GM12873 (cell line): ENCODE results near the gene DBH.

Source experiments
- CTCF ChIP-seq: IDR thresholded peaks from 2 replicates; pipeline ENCODE4 v1.5.1; 2012; ENCODE audit warnings: low read depth, mild to moderate bottlenecking, moderate library complexity, low read length, control low read depth; ENCODE audit not compliant: insufficient read depth; ENCODE audit errors: missing control alignments

DBH gene

GRCh38 chr9:133665535-133665934 lies 29.4 kb downstream of the DBH start:
- TF ChIP-seq CTCF: no peak

GRCh38 chr9:133666387-133666786 lies 30.2 kb downstream of the DBH start:
- TF ChIP-seq CTCF: no peak

GRCh38 chr9:133666845-133667244 lies 30.7 kb downstream of the DBH start:
- no peak for TF ChIP-seq CTCF

- TF ChIP-seq CTCF: no peak
These were observed 31.7 kb downstream of the DBH start for GRCh38 chr9:133667759-133668450.

- TF ChIP-seq CTCF: no peak
These were observed 33.1 kb downstream of the DBH start for GRCh38 chr9:133669182-133669801.

- TF ChIP-seq CTCF: no peak
These were observed 34.3 kb downstream of the DBH start for GRCh38 chr9:133670466-133670865.

GRCh38 chr9:133671371-133671770 lies 35.2 kb downstream of the DBH start:
- no peak for TF ChIP-seq CTCF
